Transverse colon (tissue), 4 donors: Measurements from ENCODE around the gene TMC5.

ENCODE experiments used
- CTCF ChIP-seq, 5 experiments: fragments of 200-600 bp in 3 of 5; fragments of 450-650 bp in 2 of 5; sonication (generic) in 3 of 5; IDR thresholded peaks; 1 replicate in 2 of 5; 2 replicates in 3 of 5; pipeline ENCODE4 v1.5.1; 2016 to 2017; ENCODE audit warnings: antibody characterized with exemption in 5 of 5, inconsistent platforms in 3 of 5, mild to moderate bottlenecking in 2 of 5, moderate library complexity in 1 of 5
- EP300 ChIP-seq: sonication (generic); formaldehyde crosslinking; IDR thresholded peaks from one replicate; pipeline ENCODE4 v1.6.1; 2017; ENCODE audit warnings: antibody characterized with exemption, low read depth
- POLR2A ChIP-seq: fragments of 450-650 bp; IDR thresholded peaks from one replicate; pipeline ENCODE4 v1.6.1; 2016; ENCODE audit warnings: antibody characterized with exemption, mild to moderate bottlenecking, moderate library complexity
- POLR2AphosphoS5 ChIP-seq, 3 donors: sonication (generic); formaldehyde crosslinking; IDR thresholded peaks; one replicate each; pipeline ENCODE4 v1.6.1; 2016; ENCODE audit warnings: antibody characterized with exemption in 3 of 3

- TF ChIP-seq CTCF (IDR thresholded peaks at IDR 0.05), result no peak
- TF ChIP-seq POLR2A, result no peak
- no peak for TF ChIP-seq POLR2AphosphoS5 (IDR thresholded peaks at IDR 0.05)
- no peak for TF ChIP-seq EP300
Measured at GRCh38 chr16:19378511-19378910, 39.2 kb upstream of the TMC5 start.
